D721Med (cell line): ENCODE results near the gene DPF1.

Source experiments
- DNase-seq: peaks from one replicate; pipeline ENCODE4 v3.0.0; 2011; ENCODE audit warnings: low spot score; ENCODE audit not compliant: insufficient read length
- FAIRE-seq: peaks from 2 replicates; lab custom pipeline; 2011; peaks lifted over from hg19 to GRCh38; lab: Jason Lieb, UNC
- CTCF ChIP-seq: IDR thresholded peaks from 2 replicates; pipeline ENCODE4 v1.5.1; 2012; ENCODE audit warnings: mild to moderate bottlenecking, control low read depth; ENCODE audit not compliant: insufficient read depth; ENCODE audit errors: missing control alignments

DPF1 gene

GRCh38 chr19:38224014-38224862 lies at the start of gene DPF1:
DPF1 (minus strand) TSS chr19:38224222; CDS start chr19:38224142, 80 bp downstream.
- FAIRE-seq = no peak
- DNase-seq = peak; percentile 95
- TF ChIP-seq CTCF = peak; percentile 6

- DNase-seq (no peak), FAIRE-seq (no peak)
- no peak for TF ChIP-seq CTCF
Observed at GRCh38 chr19:38273499-38273898, 49.5 kb upstream of the DPF1 start.

- FAIRE-seq (no peak), DNase-seq (no peak)
- TF ChIP-seq CTCF = no peak
Observed at GRCh38 chr19:38270587-38271167, 46.7 kb upstream of the DPF1 start.

- TF ChIP-seq CTCF = no peak
- FAIRE-seq (no peak), DNase-seq (no peak)
Observed at GRCh38 chr19:38268539-38268938, 44.5 kb upstream of the DPF1 start.

GRCh38 chr19:38267761-38268483 lies 43.9 kb upstream of the DPF1 start:
- FAIRE-seq = no peak
- TF ChIP-seq CTCF = no peak
- DNase-seq = no peak

- TF ChIP-seq CTCF = no peak
- FAIRE-seq = no peak
- DNase-seq = no peak
Observed at GRCh38 chr19:38266981-38267597, 43.1 kb upstream of the DPF1 start.
